HCT116 (cell line): ENCODE results near the gene DGAT2L6.

Source experiments
- CEBPB ChIP-seq: IDR thresholded peaks from 2 replicates; pipeline ENCODE4 v1.6.1; 2012; ENCODE audit warnings: low read depth
- EGR1 ChIP-seq: IDR thresholded peaks from 2 replicates; pipeline ENCODE4 v1.6.1; 2012; ENCODE audit warnings: low read depth
- EZH2 ChIP-seq: fragments of 200-600 bp; sonication (generic); IDR thresholded peaks from 2 replicates; pipeline ENCODE4 v1.6.1; 2017; ENCODE audit warnings: antibody characterized with exemption, mixed run types
- EZH2phosphoT487 ChIP-seq: fragments of 200-600 bp; IDR thresholded peaks from 2 replicates; pipeline ENCODE4 v1.6.1; 2018; ENCODE audit warnings: antibody characterized with exemption, borderline replicate concordance
- FOSL1 ChIP-seq: IDR thresholded peaks from 2 replicates; pipeline ENCODE4 v1.6.1; 2012; ENCODE audit warnings: low read depth
- POLR2A ChIP-seq: IDR thresholded peaks from 2 replicates; pipeline ENCODE4 v1.7.0; 2011; ENCODE audit warnings: borderline replicate concordance; ENCODE audit not compliant: insufficient read depth, insufficient read length; ENCODE audit errors: extremely low read depth
- POLR2AphosphoS5 ChIP-seq: IDR thresholded peaks from 2 replicates; pipeline ENCODE4 v1.6.1; 2011; ENCODE audit warnings: mild to moderate bottlenecking, low read depth, low read length, moderate library complexity
- RAD21 ChIP-seq: IDR thresholded peaks from 2 replicates; pipeline ENCODE4 v1.6.1; 2012; ENCODE audit warnings: low read depth, mild to moderate bottlenecking
- SIN3A ChIP-seq: IDR thresholded peaks from 2 replicates; pipeline ENCODE4 v1.6.1; 2012; ENCODE audit warnings: low read depth
- SRF ChIP-seq: IDR thresholded peaks from 2 replicates; pipeline ENCODE4 v1.6.1; 2012; ENCODE audit warnings: low read depth
- YY1 ChIP-seq: IDR thresholded peaks from 2 replicates; pipeline ENCODE4 v1.6.1; 2011; ENCODE audit warnings: low read length, low read depth, moderate library complexity, mild to moderate bottlenecking; ENCODE audit not compliant: insufficient replicate concordance; ENCODE audit errors: extremely low read depth
- ZFX ChIP-seq: fragments of 450-650 bp; IDR thresholded peaks from 2 replicates; pipeline ENCODE4 v1.6.1; 2017
- TF ChIP-seq, protein P1 (sequence below), 3 experiments: fragments of 200-600 bp in 1 of 3; sonication (generic) in 1 of 3; IDR thresholded peaks in 2 of 3; conservative IDR thresholded peaks in 1 of 3; 2 replicates each; pipeline ENCODE4 v1.5.1; 2012 to 2017; ENCODE audit warnings: low read depth in 2 of 3, low read length in 2 of 3, antibody characterized with exemption in 1 of 3, borderline replicate concordance in 1 of 3, control low read depth in 1 of 3, mild to moderate bottlenecking in 1 of 3, mixed read lengths in 1 of 3, mixed run types in 1 of 3, moderate library complexity in 1 of 3; ENCODE audit not compliant: insufficient read depth in 1 of 3
- TF ChIP-seq, protein P2 (sequence below): IDR thresholded peaks from 2 replicates; pipeline ENCODE4 v1.6.1; 2012

DNA sequence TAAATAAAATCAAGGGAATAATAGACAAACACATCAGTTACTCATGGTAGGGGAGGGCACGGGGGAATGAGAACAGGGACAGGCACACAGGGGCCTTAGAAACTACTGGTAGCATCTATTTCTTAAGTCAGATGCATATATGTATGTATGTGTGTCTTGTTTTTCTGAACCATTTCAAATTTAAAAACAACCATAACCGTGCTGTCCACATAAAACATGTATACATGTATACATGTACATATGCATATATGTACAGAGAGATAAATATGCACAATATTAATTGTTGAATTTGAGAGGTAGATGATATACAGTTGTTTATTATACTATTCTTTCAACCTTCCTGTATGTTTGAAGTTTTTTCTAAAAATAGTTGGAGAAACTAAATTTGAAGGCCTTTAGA is 49.4 kb downstream of the DGAT2L6 start:
- TF ChIP-seq POLR2AphosphoS5 (no peak), RAD21 (no peak), SIN3A (no peak), ZFX (no peak), YY1 (no peak), POLR2A (no peak), CEBPB (no peak), SRF (no peak), EZH2 (no peak), EGR1 (no peak), EZH2phosphoT487 (no peak), FOSL1 (no peak)
- TF ChIP-seq, protein P1, sequence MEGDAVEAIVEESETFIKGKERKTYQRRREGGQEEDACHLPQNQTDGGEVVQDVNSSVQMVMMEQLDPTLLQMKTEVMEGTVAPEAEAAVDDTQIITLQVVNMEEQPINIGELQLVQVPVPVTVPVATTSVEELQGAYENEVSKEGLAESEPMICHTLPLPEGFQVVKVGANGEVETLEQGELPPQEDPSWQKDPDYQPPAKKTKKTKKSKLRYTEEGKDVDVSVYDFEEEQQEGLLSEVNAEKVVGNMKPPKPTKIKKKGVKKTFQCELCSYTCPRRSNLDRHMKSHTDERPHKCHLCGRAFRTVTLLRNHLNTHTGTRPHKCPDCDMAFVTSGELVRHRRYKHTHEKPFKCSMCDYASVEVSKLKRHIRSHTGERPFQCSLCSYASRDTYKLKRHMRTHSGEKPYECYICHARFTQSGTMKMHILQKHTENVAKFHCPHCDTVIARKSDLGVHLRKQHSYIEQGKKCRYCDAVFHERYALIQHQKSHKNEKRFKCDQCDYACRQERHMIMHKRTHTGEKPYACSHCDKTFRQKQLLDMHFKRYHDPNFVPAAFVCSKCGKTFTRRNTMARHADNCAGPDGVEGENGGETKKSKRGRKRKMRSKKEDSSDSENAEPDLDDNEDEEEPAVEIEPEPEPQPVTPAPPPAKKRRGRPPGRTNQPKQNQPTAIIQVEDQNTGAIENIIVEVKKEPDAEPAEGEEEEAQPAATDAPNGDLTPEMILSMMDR (IDR thresholded peaks at IDR 0.05 in 2 of 3, conservative IDR thresholded peaks at IDR 0.05 in 1 of 3; ENCODE audit: borderline replicate concordance in 1 of 3, insufficient read depth in 1 of 3, low read depth in 2 of 3, low read length in 2 of 3), result no peak
- TF ChIP-seq, protein P2, sequence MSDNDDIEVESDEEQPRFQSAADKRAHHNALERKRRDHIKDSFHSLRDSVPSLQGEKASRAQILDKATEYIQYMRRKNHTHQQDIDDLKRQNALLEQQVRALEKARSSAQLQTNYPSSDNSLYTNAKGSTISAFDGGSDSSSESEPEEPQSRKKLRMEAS, result no peak
